Adipose tissue (tissue), 3 donors: Measurements from ENCODE around the gene IGLL1. TPM values are rescaled to one million over a fixed set of nuclear protein-coding genes. Genes with fewer than 3 reads are reported as not detected.
"Not testable (repeated sequence)": the region's sequence is repeated elsewhere in the genome, so short reads cannot be mapped to it uniquely, and the experiment has no call there.

ENCODE experiments used
- H3K27ac ChIP-seq: one replicate; pipeline ENCODE4 v1.5.1; 2013; ENCODE audit warnings: low read depth, low read length
- WGBS, 3 donors: extraction: QIAGEN DNeasy Blood & Tissue Kit; methylation state at CpG; one replicate each; pipeline ENCODE4 v1.1.7; 2013; 5-methylcytosine and 5-hydroxymethylcytosine counted together
- polyA plus RNA-seq, 3 donors: library from polyadenylated mRNA; stranded (reverse); fragments of 200-250 nt; gene quantifications; one replicate each; pipeline ENCODE4 v1.2.3, GENCODE V29; 2013
- donor health status: healthy with polysubstance abuse.
- donor health status: Bipolar disorder and iron deficiency.
- donor health status: healthy.

IGLL1 gene
- polyA plus RNA-seq, 3 donors = not detected

DNA sequence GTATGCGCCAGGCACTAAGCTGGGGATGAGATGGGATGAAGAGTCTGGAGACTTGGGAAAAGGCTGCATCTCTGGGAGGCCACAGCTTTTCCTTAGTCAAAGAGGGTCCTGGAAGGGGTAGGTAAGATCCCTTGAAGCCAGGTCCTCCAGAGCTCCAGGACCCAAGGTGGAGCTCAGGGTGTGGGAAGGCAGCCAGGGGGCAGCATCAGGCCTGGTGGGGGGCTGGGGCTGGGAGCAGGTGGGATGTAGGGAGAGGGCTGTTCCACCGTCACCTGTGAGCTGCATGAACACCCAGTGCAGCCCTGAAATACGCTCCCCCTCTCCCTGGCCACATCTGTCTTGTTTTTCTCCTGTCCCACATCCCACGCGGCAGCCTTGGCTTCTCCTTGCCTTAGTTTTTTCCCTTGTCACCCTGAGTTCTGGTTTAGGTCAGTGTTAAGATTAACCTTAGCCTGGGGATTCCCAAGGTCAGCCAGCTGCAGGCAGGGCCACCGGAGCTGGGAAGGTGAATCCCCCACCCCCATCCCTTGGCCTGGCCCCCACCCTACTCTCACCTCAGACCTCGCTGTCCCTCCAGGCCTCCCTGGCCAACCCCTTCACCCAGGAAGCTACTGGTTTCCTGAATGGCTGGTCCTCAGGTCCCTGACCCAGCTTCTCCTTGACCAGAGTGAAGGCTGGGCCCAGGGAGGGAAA is 17.6 kb upstream of the IGLL1 start:
- WGBS, 3 donors = 68 to 73% (median 72%) methylated on average over 5 of the region's 7 CpGs
- H3K27ac ChIP-seq = not testable (repeated sequence)

- not testable (repeated sequence) for H3K27ac ChIP-seq
- 36 to 47% (median 41%) methylated on average over 6 of the region's 6 CpGs for WGBS, 3 donors
These were observed 15.8 kb upstream of the IGLL1 start for GRCh38 chr22:23595904-23596303.

DNA sequence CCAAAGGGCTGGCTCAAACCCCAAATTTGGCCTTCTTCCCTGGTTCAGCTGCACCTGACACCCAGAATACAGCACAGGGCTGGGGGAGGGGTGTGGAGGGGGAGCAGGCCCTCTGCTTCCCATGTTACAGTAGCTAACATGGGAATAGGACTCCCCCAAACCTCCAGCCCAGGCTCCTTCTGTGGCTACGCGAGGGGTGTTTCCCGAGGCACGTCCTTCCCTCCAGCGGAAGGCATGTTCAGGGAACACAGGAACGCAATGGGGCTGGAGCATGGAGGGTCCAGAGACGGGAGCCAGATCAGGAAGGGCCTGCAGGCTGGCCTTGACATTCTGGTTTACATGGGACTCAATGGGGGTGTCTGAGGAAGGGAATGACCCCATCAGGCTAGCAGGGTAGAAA is 11.8 kb upstream of the IGLL1 start:
- 84 to 93% (median 91%) methylated on average over 7 of the region's 7 CpGs for WGBS, 3 donors
- no peak overlapping the region for H3K27ac ChIP-seq

DNA sequence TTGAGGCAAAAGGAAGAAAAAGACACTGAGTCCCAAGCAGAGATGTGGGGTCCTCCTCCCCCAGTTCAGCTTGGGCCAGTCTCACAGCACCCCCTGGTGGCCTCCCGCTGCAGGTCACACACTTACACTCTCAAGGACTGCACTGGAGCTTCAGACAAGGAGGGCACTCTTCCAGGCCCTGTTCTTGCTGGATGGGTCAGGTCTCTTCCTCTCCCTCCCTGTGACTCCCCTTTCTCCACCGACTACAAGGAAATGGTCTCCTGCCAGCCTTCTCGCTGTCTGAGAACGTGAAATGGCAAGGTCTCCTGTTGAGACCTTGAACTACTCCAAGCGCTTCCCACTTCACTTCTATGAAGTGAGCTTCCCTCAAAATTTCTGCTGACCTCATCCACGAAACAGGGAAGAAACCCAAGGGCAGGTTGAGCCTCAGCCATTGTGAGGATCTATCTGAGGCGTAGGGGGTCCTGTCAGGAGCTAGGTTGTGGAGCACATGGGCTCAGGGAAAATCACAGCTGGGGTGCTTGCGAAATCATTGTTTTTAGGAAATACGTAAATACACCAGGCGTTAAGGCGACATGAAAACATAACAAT is 11.2 kb upstream of the IGLL1 start:
- H3K27ac ChIP-seq = no peak overlapping the region
- 33 to 40% (median 38%) methylated on average over 11 of the region's 11 CpGs for WGBS, 3 donors

- no peak overlapping the region for H3K27ac ChIP-seq
- WGBS, 3 donors = 57 to 81% (median 59%) methylated on average over 6 of the region's 6 CpGs
These were observed 3.7 kb upstream of the IGLL1 start for GRCh38 chr22:23583836-23584235.

DNA sequence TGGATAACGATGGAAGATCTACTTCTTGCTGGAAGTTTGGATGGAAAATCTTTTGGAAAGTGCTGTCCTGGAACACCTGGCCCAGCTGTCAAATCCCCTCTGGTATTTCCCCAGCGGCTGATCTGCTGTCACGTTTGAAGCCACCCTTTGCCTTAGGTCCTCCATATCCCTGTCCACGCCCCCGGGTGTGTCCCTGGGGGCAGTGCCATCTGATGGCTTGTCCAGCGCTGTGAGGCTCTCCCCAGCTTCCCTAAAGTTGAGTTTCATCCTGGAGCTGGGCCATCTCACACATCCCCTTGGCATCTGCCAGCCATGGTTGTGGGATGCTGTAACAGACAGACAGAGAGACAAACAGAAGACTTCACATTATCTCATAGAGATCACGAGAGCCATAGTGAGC is 3.1 kb upstream of the IGLL1 start:
- WGBS, 3 donors = 76 to 80% (median 76%) methylated on average over 7 of the region's 7 CpGs

DNA sequence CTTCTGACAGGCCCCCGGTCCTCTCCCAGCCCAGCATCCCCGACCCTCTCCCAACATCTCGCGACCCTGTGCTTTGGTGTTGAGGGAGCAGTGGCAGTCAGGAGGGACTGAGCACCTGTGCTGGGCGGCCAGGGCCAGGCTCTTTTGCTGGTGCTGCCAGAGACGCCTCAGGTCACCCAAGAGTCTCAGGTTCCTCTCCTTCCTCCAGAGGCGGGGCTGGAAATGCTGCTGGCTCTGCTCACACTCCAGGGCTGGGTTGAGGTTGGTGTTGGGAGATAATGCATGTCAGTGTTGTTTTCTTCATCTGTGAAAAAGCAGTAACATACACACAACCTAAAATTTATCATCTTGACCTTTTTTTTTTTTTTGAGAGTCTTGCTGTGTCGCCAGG is 1.2 kb upstream of the IGLL1 start:
- H3K27ac ChIP-seq = no peak overlapping the region
- WGBS, 3 donors = 57 to 77% (median 62%) methylated on average over 8 of the region's 8 CpGs

More for the DNA sequence above, 3.1 kb upstream of the IGLL1 start:
- H3K27ac ChIP-seq = no peak overlapping the region

DNA sequence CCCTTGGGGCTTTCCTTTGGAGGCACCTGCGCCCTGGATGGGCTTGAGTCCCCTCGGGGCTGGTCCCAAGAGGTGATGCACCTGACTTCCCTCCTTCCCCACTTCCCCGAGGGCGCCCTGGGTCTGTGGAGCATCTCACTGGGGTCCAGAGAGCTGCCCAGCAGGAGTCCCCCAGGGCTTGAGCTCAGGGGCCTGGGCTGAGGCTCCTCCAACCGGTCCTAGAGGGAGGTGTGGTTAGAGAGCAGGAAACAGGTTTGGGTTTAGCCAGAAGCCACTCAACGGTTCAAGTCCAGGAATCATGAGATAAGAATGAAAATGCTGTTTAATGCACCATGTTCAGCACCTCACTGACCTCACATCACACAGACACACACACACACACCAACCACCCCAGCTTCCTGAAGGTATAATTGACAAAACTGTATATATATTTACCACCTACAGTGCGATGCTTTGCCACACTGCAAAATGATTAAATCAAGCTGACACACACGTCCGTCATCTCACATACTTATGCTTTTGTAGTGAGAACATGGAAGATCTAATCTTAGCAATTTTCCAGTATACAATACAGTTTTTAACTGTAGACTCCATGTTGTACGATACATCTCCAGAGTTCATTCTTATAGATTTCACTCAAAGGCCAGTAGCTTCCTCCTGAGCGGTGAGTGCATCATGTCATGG is 628 bp upstream of the IGLL1 start:
- H3K27ac ChIP-seq = no peak overlapping the region
- 52 to 73% (median 61%) methylated on average over 11 of the region's 11 CpGs for WGBS, 3 donors

DNA sequence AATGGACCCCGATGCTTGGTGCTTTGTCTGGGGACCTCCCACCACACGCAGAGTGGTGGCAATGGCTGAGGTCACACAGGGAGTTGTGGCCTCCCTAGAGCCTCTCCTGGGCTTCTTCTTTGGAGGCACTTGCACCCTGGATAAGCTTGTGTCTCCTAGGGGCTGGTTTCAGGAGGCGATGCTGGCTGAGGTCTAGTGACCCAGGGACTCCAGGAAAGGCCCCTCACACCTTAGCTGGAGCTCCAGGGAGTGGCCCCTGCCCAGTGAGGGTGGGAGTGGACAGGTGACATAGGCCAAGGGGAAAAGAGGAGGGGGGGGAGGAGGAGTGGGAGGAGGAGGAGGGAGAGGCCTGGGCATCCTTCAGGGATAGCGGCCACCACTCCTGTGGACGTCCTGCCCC is 810 bp downstream of the IGLL1 start:
- no peak overlapping the region for H3K27ac ChIP-seq
- 62 to 88% (median 71%) methylated on average over 5 of the region's 5 CpGs for WGBS, 3 donors

DNA sequence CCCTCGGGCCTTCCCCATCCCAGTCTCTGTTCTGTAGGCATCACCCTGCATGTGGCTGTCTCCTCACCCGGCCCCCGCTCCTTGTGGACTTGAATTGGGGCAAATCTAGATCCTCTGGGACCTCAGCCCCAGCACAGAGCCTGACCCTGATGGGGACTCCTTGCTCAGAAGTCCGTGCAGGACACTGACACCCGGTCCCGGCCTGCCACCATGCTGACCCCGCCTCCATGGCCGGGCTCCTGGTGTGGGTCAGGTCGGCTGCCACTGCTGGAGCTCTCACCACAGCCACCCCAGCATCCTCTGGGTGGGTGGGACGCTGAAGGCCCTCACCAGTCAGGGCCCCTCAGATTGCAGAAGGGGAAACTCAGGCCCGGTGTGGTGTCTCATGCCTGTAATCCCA is 1.8 kb downstream of the IGLL1 start:
- no peak overlapping the region for H3K27ac ChIP-seq
- WGBS, 3 donors = 57 to 73% (median 62%) methylated on average over 11 of the region's 11 CpGs

DNA sequence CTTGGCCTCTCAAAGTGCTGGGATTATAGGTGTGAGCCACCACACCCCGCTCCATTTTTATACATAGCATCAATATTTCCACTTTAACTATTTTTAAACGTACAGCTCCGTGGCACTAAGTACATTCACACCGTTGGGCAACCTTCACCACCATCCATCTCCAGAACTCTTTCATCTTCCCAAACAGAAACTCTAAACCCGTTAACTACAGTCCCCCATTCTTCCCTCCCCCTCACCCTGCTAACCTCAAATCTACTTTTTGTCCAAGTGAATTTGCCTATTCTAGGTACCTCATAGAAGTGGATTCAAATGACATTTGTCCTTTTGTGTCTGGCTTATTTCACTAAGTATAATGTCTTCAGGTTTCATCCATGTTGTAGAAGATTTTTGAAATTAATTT is 3.4 kb downstream of the IGLL1 start:
- no peak overlapping the region for H3K27ac ChIP-seq
- WGBS, 3 donors = 43 to 64% (median 58%) methylated on average over 5 of the region's 5 CpGs

DNA sequence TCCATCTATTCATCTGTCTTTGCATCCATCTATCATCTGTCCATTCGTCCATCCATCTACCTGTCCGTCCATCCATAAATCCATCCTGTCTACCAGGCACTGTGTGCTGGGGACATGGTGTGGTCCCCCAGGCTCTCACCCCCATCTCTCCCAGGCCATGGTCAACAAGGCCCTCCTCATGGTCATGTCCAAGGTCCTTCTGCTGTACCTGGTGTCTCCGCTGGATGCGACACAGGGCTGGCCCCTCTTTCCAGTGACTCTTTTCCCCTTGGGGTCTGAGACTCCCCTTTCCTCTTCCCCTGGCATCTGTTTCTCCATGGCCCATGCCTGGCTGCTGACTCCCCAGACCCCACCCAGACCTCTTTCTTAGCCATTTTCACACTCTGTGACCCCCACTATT is 4.5 kb downstream of the IGLL1 start:
- H3K27ac ChIP-seq = no peak overlapping the region
- WGBS, 3 donors = 91 to 92% (median 91%) methylated on average over 4 of the region's 4 CpGs

DNA sequence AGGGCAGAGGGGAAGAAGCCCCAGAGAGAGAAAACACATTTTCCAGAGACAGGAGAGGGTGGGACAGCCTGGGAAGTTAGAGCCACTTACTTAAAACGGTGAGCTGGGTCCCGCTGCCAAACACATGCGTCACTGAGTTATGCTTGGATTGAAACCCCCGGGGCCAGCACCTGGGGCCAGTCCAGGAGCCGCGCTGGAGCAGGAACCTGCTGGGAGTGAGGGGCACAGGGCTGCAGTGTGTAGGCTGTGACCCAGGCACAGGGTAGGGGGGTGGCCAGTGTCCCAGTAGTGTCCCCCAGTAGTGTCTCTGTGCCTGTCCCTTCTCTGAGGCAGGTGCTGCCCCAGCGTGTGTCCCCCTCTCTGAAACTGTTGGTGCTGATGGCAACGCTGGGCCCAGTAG is 5.2 kb downstream of the IGLL1 start:
- 64 to 70% (median 67%) methylated on average over 8 of the region's 8 CpGs for WGBS, 3 donors
- H3K27ac ChIP-seq = no peak overlapping the region

GRCh38 chr22:23574371-23574811 is 5.7 kb downstream of the IGLL1 start:
- whole genome bisulfite sequencing, 3 donors = 62 to 74% (median 69%) methylated on average over 4 of the region's 4 CpGs
- no peak overlapping the region for H3K27ac ChIP-seq

GRCh38 chr22:23573701-23574235 is 6.3 kb downstream of the IGLL1 start:
- 76 to 100% (median 88%) methylated on average over 1 to 8 of the region's 8 CpGs for WGBS, 3 donors
- not testable (repeated sequence) for H3K27ac ChIP-seq

DNA sequence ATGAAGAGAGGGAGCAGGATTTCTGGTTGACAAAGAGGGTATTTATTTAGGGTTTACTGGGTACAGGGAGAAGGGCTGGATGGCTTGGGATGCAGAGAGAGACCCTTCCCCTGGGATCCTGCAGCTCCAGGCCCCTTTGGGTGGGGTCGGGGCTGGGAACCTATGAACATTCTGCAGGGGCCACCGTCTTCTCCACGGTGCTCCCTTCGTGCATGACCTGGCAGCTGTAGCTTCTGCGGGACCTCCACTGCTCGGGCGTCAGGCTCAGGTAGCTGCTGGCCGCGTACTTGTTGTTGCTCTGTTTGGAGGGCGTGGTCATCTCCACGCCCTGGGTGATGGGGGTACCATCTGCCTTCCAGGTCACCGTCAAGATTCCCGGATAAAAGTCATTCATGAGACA is 7.0 kb downstream of the IGLL1 start:
- not testable (repeated sequence) for H3K27ac ChIP-seq
- WGBS, 3 donors = 75 to 85% (median 84%) methylated on average over 13 of the region's 13 CpGs

- no peak overlapping the region for H3K27ac ChIP-seq
- 84 to 86% (median 85%) methylated on average over 4 of the region's 4 CpGs for WGBS, 3 donors
These were observed 8.6 kb downstream of the IGLL1 start for GRCh38 chr22:23571486-23571885.

DNA sequence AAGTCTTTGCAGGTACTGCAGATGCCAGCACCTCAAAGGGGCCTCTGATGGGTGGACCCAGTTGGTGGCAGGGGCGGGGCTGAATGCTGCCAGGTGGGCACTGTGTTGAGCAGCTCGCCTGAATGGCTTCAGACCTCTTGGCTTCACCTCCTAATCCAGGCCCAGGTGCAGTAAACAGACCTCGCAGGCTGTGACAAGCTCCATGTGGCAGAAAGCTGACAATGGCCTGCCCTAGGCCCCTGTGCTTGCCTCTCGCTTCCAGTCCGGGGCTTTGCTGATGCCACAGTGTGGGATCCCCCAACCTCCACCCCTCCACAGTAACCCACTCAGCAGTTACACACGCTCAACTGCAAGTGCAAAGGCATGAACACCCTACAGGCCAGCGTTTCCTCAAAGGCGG is 9.4 kb downstream of the IGLL1 start:
- 76 to 89% (median 85%) methylated on average over 8 of the region's 8 CpGs for WGBS, 3 donors
- H3K27ac ChIP-seq = no peak overlapping the region

GRCh38 chr22:23569716-23570115 is 10.4 kb downstream of the IGLL1 start:
- H3K27ac ChIP-seq = no peak overlapping the region
- 93 to 98% (median 95%) methylated on average over 10 of the region's 10 CpGs for WGBS, 3 donors
